Measurements from ENCODE around the gene ADAM33. TPM values are rescaled to one million over a fixed set of nuclear protein-coding genes. Genes with fewer than 3 reads are reported as not detected.
A peak's percentile ranks its signal among the peaks of the same experiment; 100 is the strongest.

Gene ADAM33, protein sequence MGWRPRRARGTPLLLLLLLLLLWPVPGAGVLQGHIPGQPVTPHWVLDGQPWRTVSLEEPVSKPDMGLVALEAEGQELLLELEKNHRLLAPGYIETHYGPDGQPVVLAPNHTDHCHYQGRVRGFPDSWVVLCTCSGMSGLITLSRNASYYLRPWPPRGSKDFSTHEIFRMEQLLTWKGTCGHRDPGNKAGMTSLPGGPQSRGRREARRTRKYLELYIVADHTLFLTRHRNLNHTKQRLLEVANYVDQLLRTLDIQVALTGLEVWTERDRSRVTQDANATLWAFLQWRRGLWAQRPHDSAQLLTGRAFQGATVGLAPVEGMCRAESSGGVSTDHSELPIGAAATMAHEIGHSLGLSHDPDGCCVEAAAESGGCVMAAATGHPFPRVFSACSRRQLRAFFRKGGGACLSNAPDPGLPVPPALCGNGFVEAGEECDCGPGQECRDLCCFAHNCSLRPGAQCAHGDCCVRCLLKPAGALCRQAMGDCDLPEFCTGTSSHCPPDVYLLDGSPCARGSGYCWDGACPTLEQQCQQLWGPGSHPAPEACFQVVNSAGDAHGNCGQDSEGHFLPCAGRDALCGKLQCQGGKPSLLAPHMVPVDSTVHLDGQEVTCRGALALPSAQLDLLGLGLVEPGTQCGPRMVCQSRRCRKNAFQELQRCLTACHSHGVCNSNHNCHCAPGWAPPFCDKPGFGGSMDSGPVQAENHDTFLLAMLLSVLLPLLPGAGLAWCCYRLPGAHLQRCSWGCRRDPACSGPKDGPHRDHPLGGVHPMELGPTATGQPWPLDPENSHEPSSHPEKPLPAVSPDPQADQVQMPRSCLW
- total RNA-seq = 52.6 TPM

DNA sequence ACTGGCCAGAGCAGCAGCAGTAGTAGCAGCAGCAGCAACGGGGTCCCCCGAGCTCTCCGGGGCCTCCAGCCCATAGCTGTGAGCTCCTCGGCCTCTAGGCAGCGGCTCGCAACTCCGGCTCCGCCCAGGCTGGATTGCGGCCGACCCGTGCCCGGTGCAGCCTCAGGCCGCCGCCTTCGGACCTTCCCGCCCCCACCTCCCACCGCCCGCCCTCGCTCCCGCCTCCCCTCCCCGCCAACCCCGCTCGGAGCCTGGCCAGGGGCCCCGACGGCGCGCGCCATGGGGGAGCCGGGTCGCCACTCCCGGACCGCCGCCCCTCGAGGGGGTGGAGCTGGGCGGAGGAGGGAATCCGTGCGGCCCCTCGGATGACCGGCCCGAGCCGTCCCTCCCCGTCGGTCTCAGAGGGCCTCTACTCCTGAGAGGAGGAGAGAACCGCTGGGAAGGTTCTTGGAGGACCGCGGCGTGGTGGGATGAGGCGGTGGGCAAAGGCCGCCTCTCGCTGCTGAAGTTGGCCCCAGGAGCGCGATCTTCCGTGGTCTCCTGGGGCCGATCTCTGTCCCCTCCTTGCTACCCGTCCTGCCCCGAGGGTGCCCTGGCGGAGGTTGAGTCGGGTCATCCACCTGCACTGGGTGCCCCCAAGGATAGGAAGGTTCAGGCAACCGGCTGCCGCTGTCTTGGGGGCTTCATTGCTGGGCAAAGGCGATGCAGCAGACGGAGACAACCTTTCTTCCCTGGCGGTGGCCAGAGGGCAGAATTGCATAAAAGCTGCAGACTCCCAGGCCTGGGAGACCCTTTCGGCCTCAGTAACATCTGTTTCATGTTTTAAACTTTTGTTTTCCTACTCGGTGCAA, at the start of gene ADAM33:
Gene ADAM33, minus strand, starts transcription at position 80 of the 851 bp plus-strand sequence. Its CDS starts 6 bp downstream, at position 74.
- peak; percentile 54 for DNase-seq

GRCh38 chr20:3730803-3731672, 49.2 kb upstream of the ADAM33 start:
- DNase-seq = no peak

DNA sequence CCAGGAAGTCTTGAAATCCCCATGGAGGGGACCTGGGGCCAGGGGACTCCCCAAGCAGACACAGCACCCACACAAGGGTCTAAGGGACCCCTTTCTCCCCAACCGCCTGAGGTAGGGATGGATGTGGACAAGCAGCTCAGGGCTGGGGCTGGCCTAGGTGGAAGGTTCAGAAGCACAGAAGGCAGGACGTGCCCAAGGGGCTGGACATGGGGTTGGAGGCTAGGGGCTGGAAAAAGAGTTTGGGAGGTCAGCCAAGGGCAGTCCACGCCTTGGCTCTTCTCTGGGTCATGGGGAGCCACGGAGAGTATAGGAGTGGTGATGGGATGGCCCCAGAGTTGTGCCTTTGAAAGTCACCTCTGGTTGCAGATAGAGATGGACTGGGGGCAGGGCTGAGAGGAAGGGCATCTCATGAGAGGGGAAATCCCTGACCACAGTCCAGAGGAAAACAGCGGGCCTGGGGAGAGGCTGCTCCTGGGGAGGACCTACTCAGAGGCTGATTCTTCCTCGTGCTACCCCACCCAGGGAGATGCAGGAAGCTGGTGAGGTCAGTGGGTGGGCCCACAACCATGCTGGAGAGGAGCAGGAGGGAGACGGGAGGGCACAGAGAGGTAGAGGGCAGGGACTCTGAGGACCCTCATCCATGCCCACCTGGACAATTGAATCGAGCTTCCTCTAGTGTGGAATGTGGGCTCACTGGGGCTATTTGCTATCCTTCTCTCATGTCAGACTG, 48.2 kb upstream of the ADAM33 start:
- DNase-seq = no peak

- no peak for DNase-seq
Measured at GRCh38 chr20:3729378-3729777, 47.6 kb upstream of the ADAM33 start.

- DNase-seq = no peak
Measured at GRCh38 chr20:3728876-3729275, 47.1 kb upstream of the ADAM33 start.

DNA sequence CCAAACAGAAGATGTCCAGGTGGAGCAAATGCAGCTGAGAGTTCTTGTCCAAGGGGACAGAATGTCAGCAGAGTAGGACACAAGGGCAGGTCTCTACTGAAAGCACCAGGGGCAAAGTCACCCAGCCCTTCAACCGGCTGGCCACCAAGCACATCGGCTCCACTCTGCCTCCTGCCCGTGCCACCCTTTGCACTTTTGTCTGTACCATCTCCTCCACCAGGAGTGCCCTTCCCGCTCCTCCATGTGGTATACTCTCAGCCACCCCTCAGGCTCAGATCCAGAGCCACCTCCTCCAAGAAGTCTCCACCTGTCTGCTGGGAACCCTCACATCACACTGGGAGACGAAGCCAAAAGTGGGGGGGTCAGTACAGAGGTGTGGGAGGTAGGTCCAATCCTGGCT, 46.5 kb upstream of the ADAM33 start:
- DNase-seq = no peak

DNA sequence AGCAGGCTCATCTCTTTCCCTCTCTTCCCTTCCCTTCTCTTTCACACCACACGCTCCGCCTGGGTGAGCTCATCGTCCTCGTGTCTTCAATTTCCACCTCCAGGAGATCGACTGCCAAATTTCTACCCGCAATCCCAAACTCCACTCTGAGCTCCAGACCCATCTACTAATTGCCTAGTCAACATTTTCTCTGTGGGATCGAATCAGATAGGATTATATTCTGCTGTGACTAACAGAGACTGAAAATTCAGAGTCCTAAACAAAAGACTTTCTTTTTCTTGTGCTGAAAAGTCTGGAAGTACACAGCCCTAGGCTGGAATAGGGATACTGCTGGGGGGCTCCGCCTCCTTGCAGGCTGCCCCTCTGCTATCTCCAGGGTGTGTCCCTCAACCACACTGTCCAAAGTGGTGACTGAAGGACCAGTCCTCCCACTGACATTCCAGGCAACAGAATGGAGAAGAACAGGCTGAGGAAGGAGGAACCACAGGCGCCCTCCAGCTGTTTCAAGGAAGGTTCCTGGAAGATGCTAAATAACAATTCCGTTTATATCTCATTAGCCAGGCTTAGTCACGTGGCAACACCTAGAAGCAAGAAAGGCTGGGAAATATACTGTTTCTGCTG, 45.7 kb upstream of the ADAM33 start:
- peak; percentile 65 for DNase-seq

GRCh38 chr20:3724356-3724755, 42.5 kb upstream of the ADAM33 start:
- no peak for DNase-seq

DNA sequence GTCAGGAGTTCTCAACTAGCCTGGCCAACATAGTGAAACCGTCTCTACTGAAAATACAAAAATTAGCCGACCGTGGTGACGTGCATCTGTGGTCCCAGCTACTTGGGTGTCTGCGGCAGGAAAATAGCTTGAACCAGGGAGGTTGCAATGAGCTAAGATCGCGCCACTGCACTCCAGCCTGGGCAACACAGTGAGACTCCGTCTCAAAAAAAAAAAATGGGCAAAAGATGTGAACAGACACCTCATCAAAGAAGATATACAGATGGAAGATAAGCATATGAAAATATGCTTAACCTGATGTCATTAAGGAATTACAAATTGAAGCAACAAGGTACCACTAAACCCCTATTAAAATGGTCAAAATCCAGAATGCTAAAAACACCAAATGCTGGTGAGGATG, 41.5 kb upstream of the ADAM33 start:
- no peak for DNase-seq

GRCh38 chr20:3721912-3722311, 40.1 kb upstream of the ADAM33 start:
- DNase-seq = no peak

- no peak for DNase-seq
Measured at GRCh38 chr20:3720626-3721025, 38.8 kb upstream of the ADAM33 start.

DNA sequence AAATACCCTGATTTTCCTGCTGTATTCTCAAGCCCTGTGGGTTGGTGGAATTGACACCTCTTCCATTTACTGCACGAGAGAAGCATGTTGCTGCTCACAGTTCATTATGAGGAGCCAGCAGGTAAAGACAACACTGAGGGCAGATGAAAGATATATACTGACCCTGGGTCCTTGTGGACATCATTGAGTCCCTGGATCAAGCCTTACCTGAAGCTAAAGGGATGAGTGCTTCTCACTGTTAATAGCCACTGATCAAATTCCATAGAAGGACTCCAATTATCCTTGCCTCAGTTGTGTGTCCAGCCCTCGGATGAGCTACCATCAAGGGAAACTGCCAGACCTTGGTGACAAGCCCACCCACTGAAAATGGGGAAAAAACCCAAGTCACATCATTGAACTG, 38.3 kb upstream of the ADAM33 start:
- no peak for DNase-seq

GRCh38 chr20:3719046-3719445, 37.2 kb upstream of the ADAM33 start:
- no peak for DNase-seq

- DNase-seq = peak; percentile 70
Measured at GRCh38 chr20:3716195-3716834, 34.5 kb upstream of the ADAM33 start.

DNA sequence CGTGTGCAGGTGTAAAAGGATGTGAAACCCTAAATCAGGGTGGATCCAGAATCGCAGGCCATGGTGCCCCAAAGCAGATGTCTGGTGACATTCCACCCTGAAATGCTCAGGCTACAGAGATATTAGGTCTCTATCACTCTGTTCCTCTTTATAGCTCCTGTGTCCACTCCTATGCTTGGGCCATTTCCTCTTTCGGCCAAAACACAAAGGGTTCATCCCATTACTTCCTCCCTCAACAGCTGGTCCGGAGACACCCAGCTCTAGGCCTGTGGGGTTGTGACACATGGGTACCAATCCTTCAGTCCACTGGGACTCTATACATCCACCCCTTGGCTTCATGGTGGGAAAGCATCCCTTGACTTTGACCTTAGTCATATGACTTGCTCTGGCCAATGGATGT, 32.3 kb upstream of the ADAM33 start:
- DNase-seq = no peak

- no peak for DNase-seq
Measured at GRCh38 chr20:3712279-3712873, 30.6 kb upstream of the ADAM33 start, which contains the start of gene SIGLEC1. Gene SIGLEC1 (minus strand): TSS chr20:3712600. CDS start chr20:3707128, 5,472 bp downstream.

DNA sequence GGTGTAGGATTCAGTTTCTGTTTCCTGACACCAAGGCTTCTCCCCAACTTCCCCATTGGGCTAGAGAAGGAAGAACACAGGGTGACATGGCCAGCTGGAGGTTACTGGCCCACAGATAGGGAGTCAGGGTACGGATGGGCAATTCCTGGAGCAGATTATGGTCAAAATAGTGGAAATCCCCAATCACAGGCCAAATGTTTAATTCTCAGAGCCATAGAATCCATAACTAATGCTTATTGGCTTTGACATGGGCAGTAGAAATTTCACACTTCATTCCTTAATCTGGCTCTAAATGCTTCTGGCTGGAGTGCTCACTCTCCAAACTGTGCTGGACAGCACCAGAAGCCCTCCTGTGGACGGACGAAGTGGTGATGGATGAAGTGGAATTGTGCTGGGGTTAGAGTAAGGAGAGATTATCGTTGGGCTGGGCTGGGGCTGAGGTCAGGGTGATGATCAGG, 29.7 kb upstream of the ADAM33 start:
- no peak for DNase-seq

GRCh38 chr20:3710703-3711483, 29.1 kb upstream of the ADAM33 start:
- peak; percentile 86 for DNase-seq
